H9 (cell line): ENCODE measurements around the gene TSPO2. TPM values are rescaled to one million over a fixed set of nuclear protein-coding genes. Genes with fewer than 3 reads are reported as not detected.
A peak's percentile ranks its signal among the peaks of the same experiment; 100 is the strongest.

Source experiments
- DNase-seq: peaks from one replicate; pipeline ENCODE4 v3.0.0-alpha.2; 2017
- H2AFZ ChIP-seq: one replicate; pipeline ENCODE4 v1.6.1; 2013; ENCODE audit warnings: mild to moderate bottlenecking, low read length, control low read depth, moderate library complexity
- H2AK5ac ChIP-seq: 2 replicates; pipeline ENCODE4 v1.6.1; 2013; ENCODE audit warnings: low read length, control low read depth, mixed read lengths; ENCODE audit not compliant: insufficient read length
- H2BK120ac ChIP-seq: one replicate; pipeline ENCODE4 v1.6.1; 2013; ENCODE audit warnings: low read depth, mild to moderate bottlenecking, low read length, control low read depth, inconsistent platforms; ENCODE audit not compliant: poor library complexity, severe bottlenecking
- H2BK12ac ChIP-seq: 2 replicates; pipeline ENCODE4 v1.6.1; 2013; ENCODE audit warnings: low read length, control low read depth, mixed read lengths, low read depth; ENCODE audit not compliant: insufficient read length
- H2BK15ac ChIP-seq: 2 replicates; pipeline ENCODE4 v1.6.1; 2013; ENCODE audit warnings: low read depth, low read length, control low read depth
- H2BK20ac ChIP-seq: one replicate; pipeline ENCODE4 v1.6.1; 2013; ENCODE audit warnings: low read depth, mild to moderate bottlenecking, low read length, control low read depth, inconsistent platforms; ENCODE audit not compliant: poor library complexity, severe bottlenecking
- H2BK5ac ChIP-seq: 2 replicates; pipeline ENCODE4 v1.6.1; 2013; ENCODE audit warnings: low read length, control low read depth, mixed read lengths; ENCODE audit not compliant: insufficient read length
- H3K14ac ChIP-seq: 2 replicates; pipeline ENCODE4 v1.6.1; 2013; ENCODE audit warnings: low read length, control low read depth; ENCODE audit not compliant: insufficient read depth
- H3K18ac ChIP-seq: 2 replicates; pipeline ENCODE4 v1.6.1; 2013; ENCODE audit warnings: low read depth, mild to moderate bottlenecking, mixed read lengths, low read length, control low read depth; ENCODE audit not compliant: insufficient read length
- H3K23ac ChIP-seq: 2 replicates; pipeline ENCODE4 v1.6.1; 2013; ENCODE audit warnings: low read length, control low read depth, mixed read lengths, low read depth; ENCODE audit not compliant: insufficient read length
- H3K23me2 ChIP-seq: 2 replicates; pipeline ENCODE4 v1.6.1; 2013; ENCODE audit warnings: low read depth, mild to moderate bottlenecking, mixed read lengths, low read length, control low read depth; ENCODE audit not compliant: insufficient read length, poor library complexity, severe bottlenecking
- H3K27ac ChIP-seq: 2 replicates; pipeline ENCODE4 v1.5.1; 2013; ENCODE audit warnings: low read length, control low read depth, mixed read lengths, low read depth; ENCODE audit not compliant: insufficient read length
- H3K27me3 ChIP-seq: 2 replicates; pipeline ENCODE4 v1.6.1; 2013; ENCODE audit warnings: low read length, control low read depth, inconsistent platforms; ENCODE audit not compliant: insufficient read depth
- H3K4ac ChIP-seq: 2 replicates; pipeline ENCODE4 v1.6.1; 2013; ENCODE audit warnings: low read depth, mild to moderate bottlenecking, control low read depth, inconsistent platforms, low read length, moderate library complexity
- H3K4me1 ChIP-seq: 2 replicates; pipeline ENCODE4 v1.6.1; 2013; ENCODE audit warnings: low read length, control low read depth, inconsistent platforms; ENCODE audit not compliant: insufficient read depth
- H3K4me2 ChIP-seq: 2 replicates; pipeline ENCODE4 v1.6.1; 2013; ENCODE audit warnings: low read length, control low read depth, mixed read lengths; ENCODE audit not compliant: insufficient read length, insufficient read depth
- H3K56ac ChIP-seq: 2 replicates; pipeline ENCODE4 v1.6.1; 2013; ENCODE audit warnings: low read depth, mild to moderate bottlenecking, mixed read lengths, low read length, control low read depth; ENCODE audit not compliant: insufficient read length
- H3K79me1 ChIP-seq: 2 replicates; pipeline ENCODE4 v1.6.1; 2013; ENCODE audit warnings: low read depth, mild to moderate bottlenecking, moderate library complexity, low read length, control low read depth, inconsistent platforms; ENCODE audit not compliant: insufficient read depth, poor library complexity, severe bottlenecking
- H3K79me2 ChIP-seq: 2 replicates; pipeline ENCODE4 v1.6.1; 2013; ENCODE audit warnings: low read length, control low read depth, inconsistent platforms; ENCODE audit not compliant: insufficient read depth
- H3K9ac ChIP-seq: 2 replicates; pipeline ENCODE4 v1.6.1; 2013; ENCODE audit warnings: low read length, control low read depth, mixed read lengths; ENCODE audit not compliant: insufficient read length; ENCODE audit errors: extremely low read depth
- H3K9me3 ChIP-seq: one replicate; pipeline ENCODE4 v1.6.1; 2013; ENCODE audit warnings: low read depth, low read length, inconsistent platforms; ENCODE audit not compliant: control insufficient read depth
- H3T11ph ChIP-seq: one replicate; pipeline ENCODE4 v1.6.1; 2013; ENCODE audit warnings: mild to moderate bottlenecking, low read length, control low read depth, inconsistent platforms
- H4K20me1 ChIP-seq: one replicate; pipeline ENCODE4 v1.6.1; 2013; ENCODE audit not compliant: control insufficient read depth, insufficient read length, insufficient read depth
- H4K5ac ChIP-seq: 2 replicates; pipeline ENCODE4 v1.6.1; 2013; ENCODE audit warnings: low read depth, mild to moderate bottlenecking, mixed read lengths, low read length, control low read depth; ENCODE audit not compliant: insufficient read length
- H4K8ac ChIP-seq: replicated peaks from 2 replicates; pipeline ENCODE4 v1.6.1; 2013; ENCODE audit warnings: low read length, control low read depth, mixed read lengths, low read depth; ENCODE audit not compliant: insufficient read length
- H4K91ac ChIP-seq: 2 replicates; pipeline ENCODE4 v1.6.1; 2013; ENCODE audit warnings: low read depth, mild to moderate bottlenecking, moderate library complexity, mixed read lengths, low read length, control low read depth; ENCODE audit not compliant: insufficient read length
- H3K27ac Mint-ChIP-seq, 3 experiments: 2 replicates in 2 of 3; 3 replicates in 1 of 3; pipeline ENCODE4 v1.8.0; 2020 to 2021; ENCODE audit warnings: mixed read lengths in 3 of 3, mild to moderate bottlenecking in 1 of 3, moderate library complexity in 1 of 3
- H3K27me3 Mint-ChIP-seq: 2 replicates; pipeline ENCODE4 v1.8.0; 2021; ENCODE audit warnings: low read depth, mild to moderate bottlenecking, moderate library complexity, mixed read lengths
- H3K36me3 Mint-ChIP-seq, 3 experiments: 2 replicates in 2 of 3; 3 replicates in 1 of 3; pipeline ENCODE4 v1.8.0; 2020 to 2021; ENCODE audit warnings: low read depth in 3 of 3, mixed read lengths in 3 of 3; ENCODE audit not compliant: insufficient read depth in 1 of 3
- H3K4me1 Mint-ChIP-seq, 2 experiments: 2 replicates each; pipeline ENCODE4 v1.8.0; 2020; ENCODE audit warnings: mixed read lengths in 2 of 2
- H3K4me3 Mint-ChIP-seq, 2 experiments: 2 replicates in 1 of 2; 3 replicates in 1 of 2; pipeline ENCODE4 v1.8.0; 2020 to 2021; ENCODE audit warnings: mild to moderate bottlenecking in 2 of 2, mixed read lengths in 2 of 2, moderate library complexity in 1 of 2
- H3K9me3 Mint-ChIP-seq, 2 experiments: 2 replicates in 1 of 2; 3 replicates in 1 of 2; pipeline ENCODE4 v1.8.0; 2020; ENCODE audit warnings: mild to moderate bottlenecking in 2 of 2, mixed read lengths in 2 of 2, moderate library complexity in 1 of 2
- WGBS: extraction: QIAGEN DNeasy Blood & Tissue Kit; methylation state at CpG from one replicate; pipeline ENCODE4 v1.1.7; 2013; ENCODE audit warnings: missing lambda C conversion rate, low lambda C conversion rate, mixed read lengths; ENCODE audit not compliant: insufficient read length; ENCODE audit errors: extremely low coverage; 5-methylcytosine and 5-hydroxymethylcytosine counted together
- total RNA-seq: library from RNA; stranded (reverse); gene quantifications from 2 replicates; pipeline ENCODE4 v1.2.1, GENCODE V29; 2021
- TF ChIP-seq, protein P1 (sequence below): fragments of 200-600 bp; sonication (generic); conservative IDR thresholded peaks from 3 replicates; pipeline ENCODE4 v1.8.0; 2021; ENCODE audit warnings: antibody characterized with exemption, mild to moderate bottlenecking

The TSPO2 gene
- total RNA-seq, 1 experiment from 2014 or later, result not detected

DNA sequence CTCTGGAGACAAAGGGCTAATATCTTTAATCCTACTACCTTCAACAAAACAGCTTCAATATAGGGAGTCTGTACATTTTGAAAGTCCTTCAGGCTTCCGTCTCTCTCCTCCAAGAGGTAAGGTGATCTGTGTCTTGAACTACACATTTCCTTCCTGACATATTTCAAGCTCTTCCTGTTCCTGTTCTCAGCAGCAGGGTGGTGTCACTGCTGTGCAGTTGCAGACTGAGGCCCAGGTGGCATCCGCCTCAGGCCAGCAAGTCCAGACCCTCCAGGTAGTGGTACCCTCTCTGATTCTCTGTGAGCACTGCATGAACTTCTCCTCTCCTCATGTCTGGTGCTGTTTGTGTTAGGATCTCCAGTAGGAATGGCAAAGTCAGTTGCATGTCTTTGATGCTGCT lies 38.4 kb downstream of the TSPO2 start:
- H3K27ac Mint-ChIP-seq, result peak overlapping the region in 1 of 3 experiments; percentile 21; a peak in 1 of 7 replicates
- Histone ChIP-seq H2BK120ac (no peak overlapping the region), H3K23ac (no peak overlapping the region), H3K4ac (no peak overlapping the region), H3K4me1 (no peaks in the 10 kb centered on the region), H2BK15ac (no peak overlapping the region), H2BK20ac (no peak overlapping the region), H3K27me3 (no peaks in the 10 kb centered on the region), H3K56ac (no peak overlapping the region), H3K79me2 (peaks cover 23% of the 10 kb centered on the region), H3K4me2 (no peak overlapping the region), H4K5ac (no peak overlapping the region), H2AFZ (no peak overlapping the region), H3K18ac (no peak overlapping the region), H3K27ac (no peak overlapping the region), H2AK5ac (no peak overlapping the region), H2BK5ac (no peak overlapping the region), H3K9ac (no peak overlapping the region), H3K9me3 (no peaks in the 10 kb centered on the region), H3K79me1 (peaks cover 7% of the 10 kb centered on the region), H3K14ac (no peak overlapping the region), H4K91ac (no peak overlapping the region), H2BK12ac (no peak overlapping the region), H4K20me1 (peaks cover 2% of the 10 kb centered on the region), H3K23me2 (no peaks in the 10 kb centered on the region), H3T11ph (no peak overlapping the region), H4K8ac (no peak overlapping the region)
- TF ChIP-seq, protein P1, sequence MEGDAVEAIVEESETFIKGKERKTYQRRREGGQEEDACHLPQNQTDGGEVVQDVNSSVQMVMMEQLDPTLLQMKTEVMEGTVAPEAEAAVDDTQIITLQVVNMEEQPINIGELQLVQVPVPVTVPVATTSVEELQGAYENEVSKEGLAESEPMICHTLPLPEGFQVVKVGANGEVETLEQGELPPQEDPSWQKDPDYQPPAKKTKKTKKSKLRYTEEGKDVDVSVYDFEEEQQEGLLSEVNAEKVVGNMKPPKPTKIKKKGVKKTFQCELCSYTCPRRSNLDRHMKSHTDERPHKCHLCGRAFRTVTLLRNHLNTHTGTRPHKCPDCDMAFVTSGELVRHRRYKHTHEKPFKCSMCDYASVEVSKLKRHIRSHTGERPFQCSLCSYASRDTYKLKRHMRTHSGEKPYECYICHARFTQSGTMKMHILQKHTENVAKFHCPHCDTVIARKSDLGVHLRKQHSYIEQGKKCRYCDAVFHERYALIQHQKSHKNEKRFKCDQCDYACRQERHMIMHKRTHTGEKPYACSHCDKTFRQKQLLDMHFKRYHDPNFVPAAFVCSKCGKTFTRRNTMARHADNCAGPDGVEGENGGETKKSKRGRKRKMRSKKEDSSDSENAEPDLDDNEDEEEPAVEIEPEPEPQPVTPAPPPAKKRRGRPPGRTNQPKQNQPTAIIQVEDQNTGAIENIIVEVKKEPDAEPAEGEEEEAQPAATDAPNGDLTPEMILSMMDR, result no peak
- no peaks in the 10 kb centered on the region for H3K9me3 Mint-ChIP-seq
- no peaks in the 10 kb centered on the region for H3K27me3 Mint-ChIP-seq
- DNase-seq, result no peak
- peaks cover 9 to 10% of the 10 kb centered on the region in 2 experiments for H3K4me1 Mint-ChIP-seq
- no CpG with 5 or more reads among the region's 2 CpGs for WGBS
- H3K4me3 Mint-ChIP-seq, result no peak overlapping the region; a peak in 1 of 5 replicates
- H3K36me3 Mint-ChIP-seq, result peaks cover 26 to 66% (median 66%) of the 10 kb centered on the region in 3 experiments; a peak in 6 of 7 replicates
